Hematopoietic multipotent progenitor cell treated with erythropoietin and hydrocortisone succinate and interleukin-3 and kit ligand, for 4 days (in vitro differentiated cells): ENCODE measurements around the gene RAP1GDS1.
"Not testable (repeated sequence)": the region's sequence is repeated elsewhere in the genome, so short reads cannot be mapped to it uniquely, and the experiment has no call there.

Source experiments
- DNase-seq: peaks from one replicate; pipeline ENCODE4 v3.0.0-alpha.2; 2015

The RAP1GDS1 gene

DNA sequence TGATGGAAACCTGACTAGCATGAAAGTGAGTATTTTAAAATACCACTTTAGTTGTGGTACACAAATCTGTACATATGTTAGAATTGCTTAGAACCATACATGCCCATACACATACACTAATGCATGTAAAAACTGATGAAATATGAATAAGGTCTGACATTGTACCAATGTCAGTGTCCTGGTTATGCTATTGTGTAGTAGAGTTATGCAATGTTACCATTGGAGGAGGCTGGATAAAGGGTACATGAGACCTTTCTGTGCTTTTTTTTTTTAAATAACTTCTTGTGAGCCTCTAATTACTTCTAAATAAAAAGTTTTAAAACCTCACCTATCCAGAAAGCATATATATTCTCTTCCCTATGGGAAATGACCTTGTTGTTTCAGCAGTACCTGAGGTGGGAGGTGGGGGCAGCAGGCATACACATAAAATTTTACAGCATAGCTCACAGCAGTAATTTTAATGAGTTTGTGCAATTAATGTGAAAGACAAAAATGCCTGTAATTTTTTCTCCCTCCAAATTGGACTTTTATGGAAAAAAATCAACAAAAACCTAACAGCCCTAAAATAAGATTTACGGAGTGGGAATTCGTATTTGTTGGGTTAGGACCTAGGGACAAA, 97.6 kb downstream of the RAP1GDS1 start:
- no peak for DNase-seq

DNA sequence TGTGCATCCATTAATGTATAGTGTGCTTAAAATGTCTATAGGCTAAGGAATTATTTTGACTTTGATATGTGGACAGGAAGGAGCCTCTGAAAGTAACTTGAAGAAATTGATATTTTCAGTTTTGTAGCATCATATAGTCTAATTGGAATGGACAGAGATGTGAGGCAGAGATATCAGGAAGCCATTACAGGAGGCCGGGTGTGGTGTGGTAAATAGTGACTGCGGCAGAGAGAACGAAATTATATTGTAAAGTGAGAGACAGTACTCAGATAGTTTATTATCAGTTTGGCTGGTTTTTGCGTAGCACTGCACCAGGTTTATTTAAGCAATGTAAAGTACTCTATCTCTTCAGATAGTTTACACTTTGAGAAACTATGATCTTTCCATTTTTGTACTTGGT, 98.5 kb downstream of the RAP1GDS1 start:
- no peak for DNase-seq

DNA sequence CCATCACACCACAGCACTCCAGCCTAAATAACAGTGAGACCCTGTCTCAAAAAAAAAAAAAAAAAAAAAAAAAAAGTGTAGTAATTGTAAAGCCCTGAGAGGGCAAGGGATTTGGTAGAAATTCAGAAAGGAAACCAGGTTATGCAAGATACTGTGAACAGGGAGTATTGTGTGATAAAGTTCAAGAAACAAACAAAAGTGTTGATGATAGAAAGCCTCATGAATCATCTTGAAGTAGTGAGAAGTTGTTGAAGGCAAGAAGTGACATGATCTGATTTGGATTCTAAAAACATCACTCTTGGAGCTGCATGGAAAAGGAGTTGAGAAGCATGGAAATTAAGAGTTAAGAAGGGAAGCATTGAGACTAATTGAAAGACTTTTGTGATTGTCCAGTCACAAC, 102.2 kb downstream of the RAP1GDS1 start:
- DNase-seq: no peak

DNA sequence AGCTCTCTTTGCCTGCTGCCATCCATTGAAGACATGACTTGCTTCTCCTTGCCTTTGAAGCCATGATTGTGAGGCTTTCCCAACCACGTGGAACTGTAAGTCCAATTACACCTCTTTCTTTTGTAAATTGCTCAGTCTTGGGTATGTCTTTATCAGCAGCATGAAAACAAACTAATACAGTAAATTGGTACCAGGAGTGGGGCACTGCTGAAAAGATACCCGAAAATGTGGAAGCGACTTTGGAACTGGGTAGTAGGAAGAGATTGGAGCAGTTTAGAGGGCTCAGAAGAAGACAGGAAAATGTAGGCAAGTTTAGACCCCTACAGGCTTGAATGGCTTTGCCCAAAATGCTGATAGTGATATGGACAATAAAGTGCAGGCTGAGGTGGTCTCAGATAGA, 105.1 kb downstream of the RAP1GDS1 start:
- not testable (repeated sequence) for DNase-seq

DNA sequence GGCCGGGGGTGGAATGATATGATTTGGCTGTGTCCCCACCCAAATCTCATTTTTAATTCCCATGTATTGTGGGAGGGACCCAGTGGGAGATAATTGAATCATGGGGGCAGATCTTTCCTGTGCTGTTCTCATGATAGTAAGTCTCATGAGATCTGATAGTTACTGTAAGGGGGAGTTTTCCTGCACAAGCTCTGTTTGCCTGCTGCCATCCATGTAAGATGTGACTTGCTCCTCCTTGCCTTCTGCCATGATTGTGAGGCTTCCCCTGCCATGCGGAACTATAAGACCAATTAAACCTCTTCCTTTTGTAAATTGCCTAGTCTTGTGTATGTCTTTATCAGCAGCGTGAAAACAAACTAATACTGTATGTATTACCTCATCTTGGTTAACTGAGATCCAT, 106.8 kb downstream of the RAP1GDS1 start:
- not testable (repeated sequence) for DNase-seq

DNA sequence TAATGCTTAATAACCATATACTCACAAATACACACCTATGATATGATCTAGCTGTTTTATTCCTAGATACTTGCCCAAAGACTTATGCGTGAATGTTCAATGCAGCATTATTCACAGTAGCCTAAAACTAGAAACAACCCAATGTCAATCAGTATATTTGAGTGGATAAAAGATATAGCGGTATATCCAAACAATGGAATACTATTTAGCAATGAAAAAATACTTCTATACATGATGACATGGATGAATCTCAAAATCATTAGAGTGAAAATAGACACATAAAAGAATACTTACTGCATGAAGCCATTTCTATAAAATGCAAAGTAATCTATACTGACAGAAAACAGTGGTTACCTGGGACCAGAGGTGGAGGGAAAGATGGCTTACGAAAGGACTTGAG, 108.1 kb downstream of the RAP1GDS1 start:
- no peak for DNase-seq

DNA sequence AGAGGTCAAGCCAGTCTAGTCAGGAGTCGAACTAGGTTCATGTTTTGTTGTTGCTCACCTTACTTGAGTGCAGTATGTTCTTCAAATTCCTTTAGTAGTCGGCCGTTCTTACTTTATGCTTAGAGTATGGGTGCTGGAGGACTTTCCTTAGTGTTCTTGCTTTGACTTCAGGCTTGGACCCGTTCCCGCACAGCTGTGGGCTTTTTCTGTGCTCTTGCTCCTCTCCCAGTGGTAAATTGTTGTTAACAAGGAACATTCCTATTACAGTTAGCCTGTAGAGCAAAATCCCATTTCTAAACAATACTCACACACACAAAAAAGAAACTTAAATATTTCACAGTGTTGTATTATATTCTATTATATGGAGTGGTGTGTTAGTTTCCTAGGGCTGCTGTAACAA, 113.5 kb downstream of the RAP1GDS1 start:
- no peak for DNase-seq

DNA sequence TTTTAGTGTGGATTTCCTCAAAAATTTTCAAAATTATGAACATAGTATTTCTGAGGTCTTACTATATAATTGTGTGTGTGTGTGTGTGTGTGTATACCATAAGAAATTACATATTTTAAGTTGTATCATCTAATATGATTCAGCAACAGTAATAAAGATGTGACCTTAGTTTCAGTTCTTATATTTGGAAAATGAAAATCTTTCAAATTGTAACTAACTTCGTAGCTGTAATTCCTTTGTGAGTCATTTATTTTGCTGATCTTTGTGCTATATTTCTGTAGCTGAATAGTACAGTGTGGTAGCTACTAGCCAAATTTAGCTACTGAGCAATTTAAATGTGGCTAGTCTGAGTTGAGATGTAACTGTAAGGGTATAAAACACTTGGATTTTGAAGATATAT, 116.4 kb downstream of the RAP1GDS1 start:
- DNase-seq: no peak

DNA sequence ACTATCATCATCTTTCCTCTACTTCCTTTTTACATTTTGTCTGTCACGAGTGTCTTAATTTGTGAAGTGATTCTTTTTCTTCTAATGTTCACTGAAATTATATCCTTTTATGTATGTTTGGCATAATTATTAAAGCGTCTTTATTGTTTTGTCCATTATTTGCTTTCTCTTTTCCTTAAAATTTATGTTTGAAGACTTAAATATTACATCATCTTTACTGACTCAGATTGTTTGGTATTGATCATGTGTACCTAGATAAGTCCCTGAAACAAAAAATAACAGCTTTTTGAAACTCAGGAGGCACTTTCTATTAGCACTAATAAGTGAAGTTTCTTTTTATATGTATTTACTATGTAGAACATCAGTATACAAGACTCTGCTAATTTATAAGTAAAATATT, 120.1 kb downstream of the RAP1GDS1 start:
- DNase-seq: no peak

DNA sequence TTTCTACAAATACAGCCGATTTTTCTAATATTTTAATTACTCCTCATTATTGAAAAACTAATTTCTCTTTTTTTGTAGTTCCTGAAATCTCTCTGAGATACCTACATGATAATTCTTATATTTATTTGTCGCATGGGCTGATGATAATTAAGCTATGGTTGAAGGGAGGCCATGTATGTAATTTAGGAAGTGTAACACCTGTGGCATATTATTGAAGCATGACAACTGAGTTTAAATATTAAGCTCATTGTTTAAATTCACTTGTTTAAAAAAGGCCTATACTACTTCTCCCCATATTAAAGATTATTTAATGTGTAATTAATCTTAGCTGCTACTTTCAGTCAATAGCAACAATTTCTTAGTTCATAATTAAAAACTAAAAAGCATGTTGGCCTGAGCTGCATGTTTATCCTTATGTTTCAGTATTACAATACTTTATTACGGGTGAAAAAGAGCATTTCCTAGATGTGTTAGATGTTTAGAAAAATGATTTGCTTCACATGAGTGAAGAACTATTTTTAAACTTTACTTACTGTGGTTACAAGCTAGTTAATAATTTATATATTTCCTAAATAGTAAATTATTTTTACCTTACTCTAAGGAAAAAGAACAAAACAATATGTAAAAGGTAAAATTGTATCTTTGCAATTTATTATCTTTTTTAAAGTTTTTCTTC, 122.4 kb downstream of the RAP1GDS1 start:
- DNase-seq: no peak

DNA sequence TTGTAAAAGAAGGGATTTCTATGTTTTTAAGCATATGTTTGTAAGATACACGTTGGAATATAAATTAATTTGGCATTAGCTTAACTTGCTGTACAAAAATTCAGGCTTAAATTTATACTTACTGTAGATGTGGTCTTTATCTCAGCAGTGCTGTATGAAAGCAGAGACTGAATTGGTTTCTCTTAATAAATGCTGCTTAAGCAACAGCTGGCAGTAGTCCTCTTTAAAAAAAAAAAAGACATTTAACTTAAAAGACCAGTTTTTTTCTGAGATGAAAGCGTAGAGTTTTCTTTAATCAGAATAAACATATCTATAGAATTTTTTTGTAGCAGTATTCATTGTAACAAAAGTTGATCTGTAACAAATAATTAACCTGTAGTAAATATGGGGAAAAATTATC, 124.6 kb downstream of the RAP1GDS1 start:
- DNase-seq: no peak

DNA sequence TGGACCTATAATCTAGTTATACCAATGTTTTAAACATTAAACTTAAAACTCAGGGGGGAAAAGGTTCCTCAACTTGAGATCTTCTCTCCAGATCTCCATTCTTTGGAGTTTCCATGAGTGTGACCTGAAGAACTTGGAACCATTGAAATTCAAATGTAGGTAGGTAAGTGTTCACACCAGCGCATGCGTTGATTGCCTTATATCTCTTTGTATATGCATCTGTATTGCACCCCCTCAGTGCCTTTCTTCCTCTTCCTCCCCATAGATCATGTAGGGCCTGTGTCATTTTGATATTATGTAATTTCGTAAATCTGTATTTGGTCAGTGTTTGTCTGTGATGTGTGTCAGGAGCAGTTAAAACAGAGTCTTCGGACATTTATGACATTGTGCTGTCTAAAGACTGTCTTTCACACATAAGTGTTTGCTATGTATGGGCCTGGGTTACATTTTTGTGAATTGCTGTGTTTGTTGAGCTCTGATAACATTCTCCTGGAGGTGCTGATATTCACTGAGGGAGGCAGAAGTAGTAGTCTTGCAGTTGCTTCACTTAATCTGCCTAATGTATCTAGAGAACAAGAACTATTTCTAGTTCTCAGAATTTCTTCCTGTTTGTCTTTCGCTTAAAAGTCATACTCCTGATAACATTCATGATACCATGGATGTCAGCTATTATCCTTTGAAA, 126.3 kb downstream of the RAP1GDS1 start:
- DNase-seq: peak; percentile 70

DNA sequence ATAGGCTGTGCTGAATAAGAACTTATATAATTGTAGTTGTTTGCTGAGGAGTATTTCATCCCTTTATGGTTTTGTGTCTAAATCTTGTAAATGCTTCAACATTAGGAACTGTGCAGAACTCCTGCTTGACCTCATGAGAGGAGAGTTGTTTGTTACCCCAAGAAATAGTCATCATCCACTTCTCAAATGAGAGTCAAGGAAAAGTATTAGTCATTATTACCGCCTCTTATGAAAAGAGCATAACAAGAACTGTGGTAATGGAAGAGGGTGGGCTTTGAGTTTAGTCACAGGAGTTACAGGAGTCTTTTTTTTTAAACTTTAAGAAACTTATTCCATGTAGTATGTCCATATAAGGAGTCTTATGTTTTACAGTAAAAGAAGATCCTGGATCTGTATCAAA, 132.9 kb downstream of the RAP1GDS1 start:
- DNase-seq: no peak

DNA sequence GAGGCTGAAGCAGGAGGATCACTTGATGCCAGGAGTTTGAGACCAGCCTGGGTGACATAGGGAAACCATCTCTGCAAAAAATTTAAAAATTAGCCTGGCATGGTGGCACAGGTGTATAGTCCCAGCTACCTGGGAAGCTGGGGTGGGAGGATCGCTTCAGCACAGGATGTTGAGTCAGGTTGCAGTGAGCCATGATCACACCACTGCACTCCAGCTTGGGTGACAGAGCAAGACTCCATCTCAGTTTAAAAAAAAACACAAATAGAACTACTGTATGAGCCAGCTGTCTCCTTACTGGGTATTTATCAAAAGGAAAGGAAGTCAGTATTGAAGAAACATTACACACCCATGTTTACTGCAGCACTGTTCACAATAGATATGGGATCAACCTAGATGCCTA, 138.7 kb downstream of the RAP1GDS1 start:
- peak; percentile 12 for DNase-seq

DNA sequence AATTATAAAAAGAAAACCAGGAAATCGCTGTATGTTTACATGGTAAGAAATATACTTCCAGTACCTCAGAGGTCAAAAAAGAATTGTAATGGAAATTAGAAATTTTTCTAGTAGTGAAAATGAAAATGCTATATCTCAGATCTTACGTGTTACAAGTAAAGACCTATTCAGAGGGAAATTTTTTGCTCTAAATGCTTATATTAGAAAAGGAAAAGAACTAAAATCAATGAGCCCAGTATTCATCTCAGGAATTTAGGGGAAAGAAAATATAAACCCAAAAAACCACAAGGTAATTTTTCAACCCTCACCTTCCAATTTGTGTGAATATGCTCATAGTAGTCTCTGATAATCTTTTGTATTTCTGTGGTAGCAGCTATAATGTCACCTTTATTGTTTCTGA, 145.6 kb downstream of the RAP1GDS1 start:
- DNase-seq: no peak

DNA sequence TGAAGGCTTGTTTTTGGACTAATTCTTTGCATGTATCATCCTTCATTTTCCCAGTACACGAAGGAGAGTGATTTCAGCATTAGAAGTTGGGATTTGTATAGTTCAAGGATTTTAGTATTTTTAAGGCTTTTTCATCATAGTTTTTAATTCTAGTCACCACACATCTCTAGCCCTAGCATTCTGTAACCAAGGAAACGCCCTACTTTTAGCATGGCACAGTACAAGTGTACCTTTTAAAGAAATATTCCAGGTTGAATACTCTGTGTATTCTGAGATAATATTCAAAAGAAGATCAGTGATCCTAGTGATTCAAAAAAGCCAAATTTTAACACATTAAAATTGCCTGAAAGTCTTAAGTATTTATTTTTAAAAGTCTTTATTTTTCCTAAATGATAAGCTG, 150.5 kb downstream of the RAP1GDS1 start:
- no peak for DNase-seq

DNA sequence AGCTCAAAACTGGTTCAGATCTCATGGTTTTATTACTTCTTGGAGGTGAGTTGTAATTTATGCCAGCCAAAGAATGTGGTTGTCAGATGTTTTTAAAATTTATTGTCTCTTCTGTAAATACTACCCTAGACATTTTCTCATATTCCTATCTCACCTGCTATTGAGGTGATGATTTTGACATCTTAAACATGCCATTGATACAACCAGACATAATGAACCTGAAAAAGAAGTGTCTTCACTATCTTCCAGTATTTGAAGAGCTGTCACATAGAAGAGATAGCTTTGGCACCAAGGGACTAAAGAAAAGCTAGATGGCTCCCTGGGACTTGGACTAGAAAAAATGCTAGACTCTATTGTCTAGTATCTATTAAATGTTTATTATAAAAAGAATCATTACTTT, 155.7 kb downstream of the RAP1GDS1 start:
- DNase-seq: no peak

DNA sequence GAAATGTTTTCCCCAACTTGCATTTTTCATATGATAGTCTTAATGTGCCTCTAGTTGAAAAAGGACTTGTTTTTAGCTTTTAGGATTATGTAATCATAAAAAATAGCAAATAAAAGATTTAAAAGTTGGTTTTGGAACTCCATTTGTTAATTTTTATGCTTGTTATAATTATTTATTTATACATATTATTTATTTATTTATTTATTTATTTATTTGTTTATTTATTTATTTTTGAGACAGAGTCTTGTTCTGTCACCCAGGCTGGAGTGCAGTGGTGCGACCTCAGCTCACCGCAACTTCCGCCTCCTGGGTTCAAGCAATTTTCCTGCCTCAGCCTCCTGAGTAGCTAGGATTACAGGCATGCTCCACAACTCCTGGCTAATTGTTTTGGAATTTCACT, 159.0 kb downstream of the RAP1GDS1 start:
- not testable (repeated sequence) for DNase-seq

DNA sequence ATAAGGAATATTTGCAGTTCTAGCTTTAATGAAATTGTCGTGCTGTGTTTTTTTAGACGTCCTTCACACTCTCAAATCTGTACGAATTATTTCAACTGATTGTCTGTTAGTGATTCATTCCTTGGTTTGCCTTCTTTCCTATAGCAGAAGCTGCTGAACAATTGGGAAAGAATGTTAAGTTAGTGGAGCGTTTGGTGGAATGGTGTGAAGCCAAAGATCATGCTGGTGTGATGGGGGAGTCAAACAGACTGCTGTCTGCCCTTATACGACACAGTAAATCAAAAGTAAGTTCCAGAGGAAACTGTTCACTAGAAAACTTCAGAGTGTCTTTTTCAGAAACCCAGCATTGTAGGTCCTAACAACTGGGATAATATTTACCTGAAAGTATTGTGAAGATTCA, 159.9 kb downstream of the RAP1GDS1 start:
- DNase-seq: no peak

DNA sequence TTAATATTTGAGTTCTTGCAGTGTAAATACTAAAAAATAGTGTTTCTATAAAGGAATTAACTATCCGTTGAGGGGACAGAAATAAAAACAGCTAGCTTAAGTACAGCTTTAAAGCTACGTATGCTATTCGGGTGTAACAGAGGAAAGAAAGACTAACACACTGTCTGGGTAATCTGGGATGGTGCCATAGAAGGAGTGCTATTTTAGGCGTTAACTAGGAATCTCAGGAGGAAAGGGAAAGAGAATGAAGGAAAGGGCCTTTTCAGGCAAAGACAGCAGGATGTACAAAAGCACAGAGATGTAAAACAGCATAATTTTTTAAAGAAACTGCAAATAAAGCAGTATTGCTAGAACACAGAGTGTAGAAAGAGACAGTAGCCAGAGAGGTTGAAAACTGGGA, 161.8 kb downstream of the RAP1GDS1 start:
- DNase-seq: no peak

DNA sequence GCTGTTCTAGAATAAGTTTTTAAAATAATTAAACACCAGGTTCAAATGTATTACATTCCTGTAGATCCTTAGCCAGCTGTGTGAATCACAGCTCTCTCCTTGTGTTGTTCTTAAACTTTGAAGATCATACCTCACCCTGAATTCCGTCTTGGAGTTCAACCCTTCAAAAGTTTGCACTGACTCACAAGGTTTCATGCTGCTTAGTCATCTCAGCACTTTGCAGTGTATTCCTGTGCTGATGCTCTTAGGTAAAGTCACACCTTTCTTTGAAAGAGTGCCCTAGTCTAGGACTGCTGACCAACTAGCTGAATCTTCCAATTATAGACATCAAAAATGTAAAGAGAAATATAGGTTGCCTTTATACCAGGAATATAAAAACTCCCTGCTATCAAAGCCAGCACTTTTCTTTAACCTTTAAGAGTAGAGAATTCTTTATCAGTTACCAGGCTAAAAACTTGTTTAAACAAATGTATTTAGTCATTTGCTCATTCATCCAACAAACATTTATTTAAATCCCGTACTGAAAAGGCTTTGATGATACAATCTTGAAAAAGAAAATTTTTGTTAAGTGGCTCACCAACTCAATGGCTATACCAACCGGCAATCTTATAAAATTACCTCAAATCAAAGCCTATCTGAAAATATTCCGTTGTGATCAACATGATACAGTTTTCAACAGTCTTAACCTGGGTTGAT, 169.7 kb downstream of the RAP1GDS1 start:
- DNase-seq: no peak

DNA sequence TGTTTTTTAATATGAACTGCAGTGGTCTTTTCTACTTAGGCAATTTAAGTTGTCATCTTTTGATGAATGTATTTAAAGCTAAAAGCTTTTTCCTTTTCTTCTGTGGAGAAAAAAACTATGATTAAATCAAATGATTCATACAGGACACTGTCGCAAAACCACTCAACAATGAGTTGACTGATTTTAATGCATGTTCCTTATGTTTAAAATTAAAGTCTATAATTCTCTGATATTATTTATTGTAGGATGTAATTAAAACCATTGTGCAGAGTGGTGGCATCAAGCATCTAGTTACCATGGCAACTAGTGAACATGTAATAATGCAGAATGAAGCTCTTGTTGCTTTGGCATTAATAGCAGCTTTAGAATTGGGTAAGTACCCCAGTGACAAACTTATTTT, 172.5 kb downstream of the RAP1GDS1 start:
- peak; percentile 25 for DNase-seq

DNA sequence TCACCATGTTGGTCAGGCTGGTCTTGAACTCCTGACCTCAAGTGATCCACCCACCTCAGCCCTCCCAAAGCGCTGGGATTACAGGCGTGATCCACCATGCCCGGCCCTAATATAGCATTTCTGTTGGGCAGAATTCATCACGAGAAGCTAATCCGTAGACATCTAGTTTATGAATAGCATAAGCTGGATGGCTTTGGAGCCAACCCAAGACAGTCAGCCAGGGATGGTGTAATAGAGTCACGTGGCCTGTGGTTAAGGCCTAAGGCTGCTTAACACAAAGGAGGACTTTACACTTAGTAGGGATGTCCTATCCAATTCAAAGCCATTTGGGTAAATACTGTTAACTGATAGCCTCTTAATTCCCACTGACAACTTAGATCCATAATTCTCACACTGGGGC, 173.6 kb downstream of the RAP1GDS1 start:
- DNase-seq: no peak

DNA sequence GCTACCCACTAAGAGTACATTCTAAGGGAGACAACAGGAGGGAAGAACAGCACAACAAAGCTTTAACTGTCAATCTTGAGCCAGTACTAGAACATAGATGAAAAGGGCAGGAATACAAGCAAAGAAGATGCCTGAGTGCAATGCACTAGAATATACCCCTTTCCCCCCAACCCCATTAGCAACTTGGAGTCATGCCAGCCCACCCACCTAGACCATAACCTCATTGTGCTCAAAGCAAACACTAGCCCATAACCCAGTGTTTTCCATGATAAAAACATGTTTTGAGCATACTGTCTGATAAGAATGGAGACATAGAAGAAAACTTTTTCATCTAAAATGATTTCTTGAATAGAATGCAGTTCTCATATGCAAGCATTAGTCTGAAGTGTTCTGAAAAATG, 183.2 kb downstream of the RAP1GDS1 start:
- DNase-seq: no peak
